Measurements from ENCODE around the gene ABI3. TPM values are rescaled to one million over a fixed set of nuclear protein-coding genes. Genes with fewer than 3 reads are reported as not detected.

ABI3 gene
- polyA plus RNA-seq, 1 donor from 2014 or later, result not detected

DNA sequence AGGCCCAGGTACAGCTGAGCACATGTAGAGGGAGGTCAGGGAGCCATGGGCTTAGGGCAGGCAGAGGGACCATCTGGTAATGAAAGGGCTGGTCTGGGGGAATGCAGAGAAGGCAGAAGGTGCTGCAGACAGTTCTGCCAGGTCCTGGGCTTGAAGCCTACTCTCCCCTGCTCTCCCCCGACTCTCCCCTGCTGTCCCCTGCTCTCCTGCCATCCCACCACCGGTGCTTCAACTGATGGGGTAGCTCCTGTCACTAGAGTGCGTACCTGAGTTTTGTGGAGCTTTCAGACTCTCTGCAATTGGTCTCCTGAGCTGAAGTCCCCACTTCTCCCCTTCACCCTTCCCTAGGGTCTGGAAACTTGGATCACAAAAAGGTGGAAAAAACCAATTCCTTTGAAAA is 57.4 kb downstream of the ABI3 start:
- H3K36me3 ChIP-seq (ENCODE audit: insufficient read depth, low read length), result no peaks in the 10 kb centered on the region
- H3K9ac ChIP-seq (ENCODE audit: low read length), result no peak overlapping the region
- TF ChIP-seq POLR2AphosphoS5 (IDR thresholded peaks at IDR 0.05), result no peak
- TF ChIP-seq, protein P1, sequence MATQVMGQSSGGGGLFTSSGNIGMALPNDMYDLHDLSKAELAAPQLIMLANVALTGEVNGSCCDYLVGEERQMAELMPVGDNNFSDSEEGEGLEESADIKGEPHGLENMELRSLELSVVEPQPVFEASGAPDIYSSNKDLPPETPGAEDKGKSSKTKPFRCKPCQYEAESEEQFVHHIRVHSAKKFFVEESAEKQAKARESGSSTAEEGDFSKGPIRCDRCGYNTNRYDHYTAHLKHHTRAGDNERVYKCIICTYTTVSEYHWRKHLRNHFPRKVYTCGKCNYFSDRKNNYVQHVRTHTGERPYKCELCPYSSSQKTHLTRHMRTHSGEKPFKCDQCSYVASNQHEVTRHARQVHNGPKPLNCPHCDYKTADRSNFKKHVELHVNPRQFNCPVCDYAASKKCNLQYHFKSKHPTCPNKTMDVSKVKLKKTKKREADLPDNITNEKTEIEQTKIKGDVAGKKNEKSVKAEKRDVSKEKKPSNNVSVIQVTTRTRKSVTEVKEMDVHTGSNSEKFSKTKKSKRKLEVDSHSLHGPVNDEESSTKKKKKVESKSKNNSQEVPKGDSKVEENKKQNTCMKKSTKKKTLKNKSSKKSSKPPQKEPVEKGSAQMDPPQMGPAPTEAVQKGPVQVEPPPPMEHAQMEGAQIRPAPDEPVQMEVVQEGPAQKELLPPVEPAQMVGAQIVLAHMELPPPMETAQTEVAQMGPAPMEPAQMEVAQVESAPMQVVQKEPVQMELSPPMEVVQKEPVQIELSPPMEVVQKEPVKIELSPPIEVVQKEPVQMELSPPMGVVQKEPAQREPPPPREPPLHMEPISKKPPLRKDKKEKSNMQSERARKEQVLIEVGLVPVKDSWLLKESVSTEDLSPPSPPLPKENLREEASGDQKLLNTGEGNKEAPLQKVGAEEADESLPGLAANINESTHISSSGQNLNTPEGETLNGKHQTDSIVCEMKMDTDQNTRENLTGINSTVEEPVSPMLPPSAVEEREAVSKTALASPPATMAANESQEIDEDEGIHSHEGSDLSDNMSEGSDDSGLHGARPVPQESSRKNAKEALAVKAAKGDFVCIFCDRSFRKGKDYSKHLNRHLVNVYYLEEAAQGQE (IDR thresholded peaks at IDR 0.05; ENCODE audit: borderline replicate concordance), result no peak
- TF ChIP-seq CTCF (IDR thresholded peaks at IDR 0.05; ENCODE audit: poor library complexity, severe bottlenecking), result no peak
- no peak for TF ChIP-seq RAD21 (conservative IDR thresholded peaks at IDR 0.05)
- no peak for TF ChIP-seq TAF1 (IDR thresholded peaks at IDR 0.05; ENCODE audit: low read depth)
- no peak for TF ChIP-seq EZH2 (IDR thresholded peaks at IDR 0.05; ENCODE audit: borderline replicate concordance, insufficient read depth, low read length, poor library complexity, severe bottlenecking)
- no peak for TF ChIP-seq EP300 (conservative IDR thresholded peaks at IDR 0.05; ENCODE audit: poor library complexity, severe bottlenecking)
- TF ChIP-seq SMC3 (conservative IDR thresholded peaks at IDR 0.05; ENCODE audit: poor library complexity), result no peak
- TF ChIP-seq MXI1 (conservative IDR thresholded peaks at IDR 0.05; ENCODE audit: poor library complexity, severe bottlenecking), result no peak
- H3K79me2 ChIP-seq (replicated peaks; ENCODE audit: insufficient read depth, low read length), result no peaks in the 10 kb centered on the region
- no peaks in the 10 kb centered on the region for H3F3A ChIP-seq (ENCODE audit: insufficient read depth, low read length, poor library complexity, severe bottlenecking)
- H3K9me3 ChIP-seq (ENCODE audit: low read length), result no peaks in the 10 kb centered on the region
- H2AFZ ChIP-seq (ENCODE audit: low read depth, low read length), result no peak overlapping the region
- no peaks in the 10 kb centered on the region for H4K20me1 ChIP-seq (ENCODE audit: insufficient read depth)
- H3K4me3 ChIP-seq (ENCODE audit: low read length), result no peak overlapping the region
- H3K27ac ChIP-seq (ENCODE audit: low read length), result no peak overlapping the region
- H3K4me2 ChIP-seq (ENCODE audit: low read length), result no peak overlapping the region
- H3K27me3 ChIP-seq (ENCODE audit: insufficient read depth, low read depth, low read length), result no peaks in the 10 kb centered on the region
- H3K9me2 ChIP-seq (ENCODE audit: insufficient read depth, low read length), result no peaks in the 10 kb centered on the region

GRCh38 chr17:49269356-49269755 is 58.8 kb downstream of the ABI3 start:
- Histone ChIP-seq H3K4me2 (ENCODE audit: low read length) (no peak overlapping the region), H3F3A (ENCODE audit: insufficient read depth, low read length, poor library complexity, severe bottlenecking) (no peaks in the 10 kb centered on the region), H3K4me3 (ENCODE audit: low read length) (no peak overlapping the region), H3K27ac (ENCODE audit: low read length) (no peak overlapping the region), H4K20me1 (ENCODE audit: insufficient read depth) (no peaks in the 10 kb centered on the region), H2AFZ (ENCODE audit: low read depth, low read length) (no peak overlapping the region), H3K9me2 (ENCODE audit: insufficient read depth, low read length) (no peaks in the 10 kb centered on the region), H3K9me3 (ENCODE audit: low read length) (no peaks in the 10 kb centered on the region), H3K27me3 (ENCODE audit: insufficient read depth, low read depth, low read length) (no peaks in the 10 kb centered on the region), H3K9ac (ENCODE audit: low read length) (no peak overlapping the region), H3K79me2 (replicated peaks; ENCODE audit: insufficient read depth, low read length) (no peaks in the 10 kb centered on the region), H3K36me3 (ENCODE audit: insufficient read depth, low read length) (no peaks in the 10 kb centered on the region)
- TF ChIP-seq TAF1 (IDR thresholded peaks at IDR 0.05; ENCODE audit: low read depth) (no peak), RAD21 (conservative IDR thresholded peaks at IDR 0.05) (no peak), SMC3 (conservative IDR thresholded peaks at IDR 0.05; ENCODE audit: poor library complexity) (no peak), EP300 (conservative IDR thresholded peaks at IDR 0.05; ENCODE audit: poor library complexity, severe bottlenecking) (no peak), POLR2AphosphoS5 (IDR thresholded peaks at IDR 0.05) (no peak), MXI1 (conservative IDR thresholded peaks at IDR 0.05; ENCODE audit: poor library complexity, severe bottlenecking) (no peak), EZH2 (IDR thresholded peaks at IDR 0.05; ENCODE audit: borderline replicate concordance, insufficient read depth, low read length, poor library complexity, severe bottlenecking) (no peak), CTCF (IDR thresholded peaks at IDR 0.05; ENCODE audit: poor library complexity, severe bottlenecking) (no peak)
- TF ChIP-seq, protein P1 (IDR thresholded peaks at IDR 0.05; ENCODE audit: borderline replicate concordance), result no peak
